HepG2 (cell line): ENCODE results near the gene OTOG. TPM values are rescaled to one million over a fixed set of nuclear protein-coding genes. Genes with fewer than 3 reads are reported as not detected.

Source experiments
- ATAC-seq: fragments of 200-7000 bp; cut with Tn5 transposase; 3 replicates; pipeline ENCODE4 v1.9.1; 2020; ENCODE audit warnings: mild to moderate bottlenecking, moderate library complexity
- BruUV-seq: library from RNA; stranded (reverse); fragments of 400-500 nt; replicated peaks from 2 replicates; lab custom pipeline; 2021; lab: Mats Ljungman, UMichigan
- CTCF ChIA-PET: fragments of 300-600 bp; formaldehyde crosslinking; extraction: SDS; loops from one replicate; lab custom pipeline; 2021; ENCODE audit warnings: low total read pairs, inconsistent platforms, low intra/inter-chr PET ratio; lab: Yijun Ruan, JAX
- POLR2A ChIA-PET: fragments of 350-600 bp; sonication (Branson Sonifier 250); formaldehyde crosslinking; loops from one replicate; lab custom pipeline; 2020; ENCODE audit warnings: antibody characterized with exemption, inconsistent platforms; lab: Yijun Ruan, JAX
- DNase-seq: peaks from one replicate; pipeline ENCODE4 v3.0.0-alpha.2; 2015; ENCODE audit warnings: low spot score
- FAIRE-seq: peaks from 3 replicates; lab custom pipeline; 2011; peaks lifted over from hg19 to GRCh38; lab: Jason Lieb, UNC
- H2AFZ ChIP-seq: one replicate; pipeline ENCODE4 v1.6.1; 2011; ENCODE audit warnings: low read length, inconsistent platforms
- H3K27ac ChIP-seq: fragments of 300-600 bp; 3 replicates; pipeline ENCODE4 v1.8.0; 2011; ENCODE audit warnings: mixed run types, mild to moderate bottlenecking, mixed read lengths, low read length, inconsistent platforms; ENCODE audit not compliant: insufficient read depth; ENCODE audit errors: extremely low read length
- H3K27me3 ChIP-seq, 2 experiments: fragments of 200-600 bp in 1 of 2; 2 replicates in 1 of 2; 3 replicates in 1 of 2; pipeline versions ENCODE4 v1.6.0 to v1.8.0; 2011; ENCODE audit warnings: low read length in 2 of 2, mild to moderate bottlenecking in 2 of 2, moderate library complexity in 2 of 2, inconsistent platforms in 1 of 2; ENCODE audit not compliant: insufficient read depth in 2 of 2, control insufficient read depth in 1 of 2
- H3K36me3 ChIP-seq, 2 experiments: fragments of 200-600 bp in 1 of 2; replicated peaks in 1 of 2; 2 replicates in 1 of 2; 3 replicates in 1 of 2; pipeline versions ENCODE4 v1.5.1 to v1.8.0; 2011; ENCODE audit warnings: low read length in 2 of 2, inconsistent platforms in 1 of 2; ENCODE audit not compliant: insufficient read depth in 2 of 2, control insufficient read depth in 1 of 2
- H3K4me1 ChIP-seq: 2 replicates; pipeline ENCODE4 v1.5.1; 2012; ENCODE audit warnings: low read length, inconsistent platforms; ENCODE audit not compliant: insufficient read depth
- H3K4me2 ChIP-seq: 2 replicates; pipeline ENCODE4 v1.6.0; 2011; ENCODE audit warnings: low read depth, low read length, inconsistent platforms
- H3K4me3 ChIP-seq, 3 experiments: fragments of 200-600 bp in 1 of 3; sonication (generic), shearing (Covaris generic) in 1 of 3; replicated peaks in 1 of 3; 2 replicates each; pipeline ENCODE4 v1.5.1; 2011 to 2016; ENCODE audit warnings: low read length in 3 of 3, inconsistent platforms in 2 of 3, low read depth in 2 of 3, mild to moderate bottlenecking in 2 of 3, control low read depth in 1 of 3, mixed read lengths in 1 of 3; ENCODE audit not compliant: insufficient read depth in 1 of 3
- H3K79me2 ChIP-seq: one replicate; pipeline ENCODE4 v1.6.1; 2011; ENCODE audit warnings: low read length, inconsistent platforms; ENCODE audit not compliant: insufficient read depth
- H3K9ac ChIP-seq: 2 replicates; pipeline ENCODE4 v1.6.0; 2011; ENCODE audit warnings: mild to moderate bottlenecking, low read depth, low read length, inconsistent platforms; ENCODE audit not compliant: insufficient read depth
- H3K9me3 ChIP-seq: 2 replicates; pipeline ENCODE4 v1.5.1; 2012; ENCODE audit warnings: mild to moderate bottlenecking, low read length
- H4K20me1 ChIP-seq: 2 replicates; pipeline ENCODE4 v1.6.0; 2011; ENCODE audit warnings: inconsistent platforms, mild to moderate bottlenecking, low read length, moderate library complexity; ENCODE audit not compliant: insufficient read depth
- AKAP8 ChIP-seq: sonication (generic); formaldehyde crosslinking; IDR thresholded peaks from 2 replicates; pipeline ENCODE4 v1.5.1; 2020; ENCODE audit warnings: mild to moderate bottlenecking, missing genetic modification reagents
- EZH2 ChIP-seq: conservative IDR thresholded peaks from 2 replicates; pipeline ENCODE4 v1.6.1; 2012; ENCODE audit warnings: mild to moderate bottlenecking, low read depth, low read length, moderate library complexity
- FOXP1 ChIP-seq, 2 experiments: fragments of 450-650 bp in 1 of 2; IDR thresholded peaks; 2 replicates each; pipeline ENCODE4 v1.6.1; 2017 to 2018; ENCODE audit warnings: antibody characterized with exemption in 1 of 2
- ISX ChIP-seq: sonication (generic); formaldehyde crosslinking; conservative IDR thresholded peaks from 2 replicates; pipeline ENCODE4 v1.5.0; 2020; ENCODE audit warnings: missing genetic modification reagents
- KMT2A ChIP-seq: sonication (generic); formaldehyde crosslinking; IDR thresholded peaks from 2 replicates; pipeline ENCODE4 v1.4.0; 2020; ENCODE audit warnings: missing genetic modification reagents
- MED1 ChIP-seq: sonication (generic); formaldehyde crosslinking; IDR thresholded peaks from 2 replicates; pipeline ENCODE4 v1.4.0; 2020; ENCODE audit warnings: missing genetic modification reagents
- NKX3-1 ChIP-seq: sonication (generic); formaldehyde crosslinking; IDR thresholded peaks from 2 replicates; pipeline ENCODE4 v1.5.0; 2020; ENCODE audit warnings: missing genetic modification reagents
- SAFB2 ChIP-seq: sonication (generic); formaldehyde crosslinking; IDR thresholded peaks from 2 replicates; pipeline ENCODE4 v1.5.1; 2020; ENCODE audit warnings: missing genetic modification reagents, low read depth, mild to moderate bottlenecking, borderline replicate concordance
- SMARCE1 ChIP-seq: fragments of 450-650 bp; IDR thresholded peaks from 2 replicates; pipeline ENCODE4 v1.6.1; 2017; ENCODE audit warnings: borderline replicate concordance
- SP1 ChIP-seq, 2 experiments: fragments of 450-650 bp in 1 of 2; sonication (generic) in 1 of 2; formaldehyde crosslinking in 1 of 2; IDR thresholded peaks; 2 replicates each; pipeline versions ENCODE4 v1.4.0 to v1.6.1; 2016 to 2020; ENCODE audit warnings: missing genetic modification reagents in 1 of 2
- SP2 ChIP-seq: sonication (generic); formaldehyde crosslinking; IDR thresholded peaks from 2 replicates; pipeline ENCODE4 v1.5.1; 2020; ENCODE audit warnings: mild to moderate bottlenecking, missing genetic modification reagents
- TOPORS ChIP-seq: sonication (generic); formaldehyde crosslinking; IDR thresholded peaks from 2 replicates; pipeline ENCODE4 v1.8.0; 2023; ENCODE audit warnings: mild to moderate bottlenecking, missing genetic modification reagents
- ZC3H13 ChIP-seq: sonication (generic); formaldehyde crosslinking; IDR thresholded peaks from 2 replicates; pipeline ENCODE4 v1.8.1; 2023; ENCODE audit warnings: mild to moderate bottlenecking, missing genetic modification reagents, moderate library complexity
- ZFP36L2 ChIP-seq: sonication (generic); formaldehyde crosslinking; IDR thresholded peaks from 2 replicates; pipeline ENCODE4 v1.4.0; 2020; ENCODE audit warnings: missing genetic modification reagents
- ZFY ChIP-seq: sonication (generic); formaldehyde crosslinking; IDR thresholded peaks from 2 replicates; pipeline ENCODE4 v1.4.0; 2020; ENCODE audit warnings: missing genetic modification reagents
- ZNF430 ChIP-seq: sonication (generic); formaldehyde crosslinking; IDR thresholded peaks from 2 replicates; pipeline ENCODE4 v1.9.0; 2021; ENCODE audit warnings: mild to moderate bottlenecking, missing genetic modification reagents
- ZNF737 ChIP-seq: sonication (generic); formaldehyde crosslinking; IDR thresholded peaks from 2 replicates; pipeline ENCODE4 v1.5.0; 2020; ENCODE audit warnings: missing genetic modification reagents, mild to moderate bottlenecking, borderline replicate concordance
- ZNF772 ChIP-seq: sonication (generic); formaldehyde crosslinking; IDR thresholded peaks from 2 replicates; pipeline ENCODE4 v1.5.0; 2020; ENCODE audit warnings: mild to moderate bottlenecking, missing genetic modification reagents
- WGBS: methylation state at CpG from one replicate; pipeline ENCODE4 v1.1.6; 2017; ENCODE audit warnings: low lambda C conversion rate; 5-methylcytosine and 5-hydroxymethylcytosine counted together
- in situ Hi-C: cut with HindIII; loops from 2 replicates; pipeline ENCODE4 v1.10.0; 2017; ENCODE audit warnings: low pct_unique_long_range_greater_than_20kb; ENCODE audit not compliant: extremely low pct_ligation_motif_present
- intact Hi-C: fragments of 100-400 bp; cut with micrococcal nuclease; formaldehyde crosslinking; loops from one replicate; pipeline ENCODE4 v1.10.0; 2022; ENCODE audit not compliant: unreplicated experiment
- polyA plus RNA-seq, 8 experiments: library from polyadenylated mRNA; depleted of rRNA in 3 of 8; stranded (reverse) in 7 of 8; unstranded in 1 of 8; fragments of >200 nt; fragmentation: Illumina TruSeq in 4 of 8; extraction: Trizol in 4 of 8; gene quantifications; 2 replicates each; pipeline versions ENCODE4 v1.2.1 to v1.2.3, GENCODE V29; 2011 to 2016; ENCODE audit warnings: low read depth in 4 of 8, missing spikeins in 1 of 8, mixed read lengths in 1 of 8; ENCODE audit not compliant: insufficient read depth in 1 of 8
- total RNA-seq, 5 experiments: library from RNA; depleted of rRNA; stranded (reverse); fragments of >200 nt; fragmentation: Illumina TruSeq; extraction: Trizol; gene quantifications; 2 replicates each; pipeline ENCODE4 v1.2.3, GENCODE V29; 2016; ENCODE audit warnings: low read depth in 1 of 5
- TF ChIP-seq, protein P1 (sequence below): sonication (generic); formaldehyde crosslinking; IDR thresholded peaks from 2 replicates; pipeline ENCODE4 v1.5.1; 2020; ENCODE audit warnings: mild to moderate bottlenecking, missing genetic modification reagents, borderline replicate concordance
- TF ChIP-seq, protein P2 (sequence below): sonication (generic); formaldehyde crosslinking; IDR thresholded peaks from 2 replicates; pipeline ENCODE4 v1.8.1; 2023; ENCODE audit warnings: missing genetic modification reagents, mild to moderate bottlenecking, borderline replicate concordance

OTOG gene
- total and polyA plus RNA-seq, 2 of the 13 experiments (the other 11 are each of a cell fraction or from before 2014, with no cell fraction given), result not detected

DNA sequence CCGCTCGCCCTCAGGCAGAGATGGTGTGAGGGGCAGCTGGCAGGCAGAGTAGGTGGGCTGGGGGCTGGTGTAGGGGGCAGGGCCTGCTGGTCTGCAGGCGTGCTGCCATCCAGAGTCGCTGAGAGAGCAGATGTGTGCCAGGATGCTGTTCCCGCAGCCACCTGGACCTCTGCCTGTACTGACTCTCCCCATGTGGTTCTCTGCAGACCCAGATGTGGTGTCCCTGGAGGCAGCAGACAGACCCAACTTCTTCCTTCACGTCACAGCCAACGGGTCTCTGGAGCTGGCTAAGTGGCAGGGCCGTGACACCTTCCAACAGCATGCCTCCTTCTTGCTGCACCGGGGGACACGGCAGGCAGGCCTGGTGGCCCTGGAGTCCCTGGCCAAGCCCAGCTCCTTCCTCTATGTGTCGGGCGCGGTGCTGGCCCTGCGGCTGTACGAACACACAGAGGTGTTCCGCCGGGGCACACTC is 58.6 kb downstream of the OTOG start:
- H4K20me1 ChIP-seq, result no peaks in the 10 kb centered on the region
- DNase-seq, result no peak
- ChIA-PET POLR2A (no interaction called here), CTCF (no interaction called here)
- no TSS peak for BruUV-seq
- WGBS, result 69% methylated on average over 6 of the region's 17 CpGs
- H3K9ac ChIP-seq, result no peak overlapping the region
- no peak overlapping the region for H2AFZ ChIP-seq
- no peak overlapping the region for H3K27ac ChIP-seq
- no peaks in the 10 kb centered on the region for H3K36me3 ChIP-seq
- FAIRE-seq, result no peak
- H3K9me3 ChIP-seq, result no peaks in the 10 kb centered on the region
- no peak overlapping the region for H3K4me2 ChIP-seq
- in situ Hi-C loops (loop anchor here (10.0 kb wide), 1 partner anchor 369 kb away; no protein-coding TSS in a partner anchor), intact Hi-C loops (no loop called here)
- no peaks in the 10 kb centered on the region for H3K79me2 ChIP-seq
- H3K27me3 ChIP-seq, result peaks cover 4 to 21% of the 10 kb centered on the region in 2 experiments; a peak in 4 of 5 replicates
- TF ChIP-seq TOPORS, result no peak
- TF ChIP-seq ZNF430 (CRISPR knock-in tag), result no peak
- TF ChIP-seq, protein P1, sequence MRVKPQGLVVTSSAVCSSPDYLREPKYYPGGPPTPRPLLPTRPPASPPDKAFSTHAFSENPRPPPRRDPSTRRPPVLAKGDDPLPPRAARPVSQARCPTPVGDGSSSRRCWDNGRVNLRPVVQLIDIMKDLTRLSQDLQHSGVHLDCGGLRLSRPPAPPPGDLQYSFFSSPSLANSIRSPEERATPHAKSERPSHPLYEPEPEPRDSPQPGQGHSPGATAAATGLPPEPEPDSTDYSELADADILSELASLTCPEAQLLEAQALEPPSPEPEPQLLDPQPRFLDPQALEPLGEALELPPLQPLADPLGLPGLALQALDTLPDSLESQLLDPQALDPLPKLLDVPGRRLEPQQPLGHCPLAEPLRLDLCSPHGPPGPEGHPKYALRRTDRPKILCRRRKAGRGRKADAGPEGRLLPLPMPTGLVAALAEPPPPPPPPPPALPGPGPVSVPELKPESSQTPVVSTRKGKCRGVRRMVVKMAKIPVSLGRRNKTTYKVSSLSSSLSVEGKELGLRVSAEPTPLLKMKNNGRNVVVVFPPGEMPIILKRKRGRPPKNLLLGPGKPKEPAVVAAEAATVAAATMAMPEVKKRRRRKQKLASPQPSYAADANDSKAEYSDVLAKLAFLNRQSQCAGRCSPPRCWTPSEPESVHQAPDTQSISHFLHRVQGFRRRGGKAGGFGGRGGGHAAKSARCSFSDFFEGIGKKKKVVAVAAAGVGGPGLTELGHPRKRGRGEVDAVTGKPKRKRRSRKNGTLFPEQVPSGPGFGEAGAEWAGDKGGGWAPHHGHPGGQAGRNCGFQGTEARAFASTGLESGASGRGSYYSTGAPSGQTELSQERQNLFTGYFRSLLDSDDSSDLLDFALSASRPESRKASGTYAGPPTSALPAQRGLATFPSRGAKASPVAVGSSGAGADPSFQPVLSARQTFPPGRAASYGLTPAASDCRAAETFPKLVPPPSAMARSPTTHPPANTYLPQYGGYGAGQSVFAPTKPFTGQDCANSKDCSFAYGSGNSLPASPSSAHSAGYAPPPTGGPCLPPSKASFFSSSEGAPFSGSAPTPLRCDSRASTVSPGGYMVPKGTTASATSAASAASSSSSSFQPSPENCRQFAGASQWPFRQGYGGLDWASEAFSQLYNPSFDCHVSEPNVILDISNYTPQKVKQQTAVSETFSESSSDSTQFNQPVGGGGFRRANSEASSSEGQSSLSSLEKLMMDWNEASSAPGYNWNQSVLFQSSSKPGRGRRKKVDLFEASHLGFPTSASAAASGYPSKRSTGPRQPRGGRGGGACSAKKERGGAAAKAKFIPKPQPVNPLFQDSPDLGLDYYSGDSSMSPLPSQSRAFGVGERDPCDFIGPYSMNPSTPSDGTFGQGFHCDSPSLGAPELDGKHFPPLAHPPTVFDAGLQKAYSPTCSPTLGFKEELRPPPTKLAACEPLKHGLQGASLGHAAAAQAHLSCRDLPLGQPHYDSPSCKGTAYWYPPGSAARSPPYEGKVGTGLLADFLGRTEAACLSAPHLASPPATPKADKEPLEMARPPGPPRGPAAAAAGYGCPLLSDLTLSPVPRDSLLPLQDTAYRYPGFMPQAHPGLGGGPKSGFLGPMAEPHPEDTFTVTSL, result no peak
- no peak for TF ChIP-seq SP1 (IDR thresholded peaks at IDR 0.05)
- no peak for TF ChIP-seq SP1 (CRISPR knock-in tag; IDR thresholded peaks at IDR 0.05)
- TF ChIP-seq ISX (CRISPR knock-in tag), result no peak
- no peak for TF ChIP-seq AKAP8 (CRISPR knock-in tag)
- no peak for TF ChIP-seq SAFB2 (CRISPR knock-in tag)
- TF ChIP-seq ZFY (CRISPR knock-in tag), result no peak
- no peak for TF ChIP-seq ZFP36L2 (CRISPR knock-in tag)
- no peak for TF ChIP-seq ZNF737 (CRISPR knock-in tag)
- no peak for TF ChIP-seq EZH2
- no peak for TF ChIP-seq SP2
- TF ChIP-seq FOXP1 (IDR thresholded peaks at IDR 0.05), result no peak
- no peak for TF ChIP-seq FOXP1 (CRISPR knock-in tag; IDR thresholded peaks at IDR 0.05)
- TF ChIP-seq SMARCE1, result no peak
- TF ChIP-seq KMT2A (CRISPR knock-in tag), result no peak
- TF ChIP-seq ZNF772, result no peak
- TF ChIP-seq ZC3H13, result no peak
- TF ChIP-seq, protein P2, sequence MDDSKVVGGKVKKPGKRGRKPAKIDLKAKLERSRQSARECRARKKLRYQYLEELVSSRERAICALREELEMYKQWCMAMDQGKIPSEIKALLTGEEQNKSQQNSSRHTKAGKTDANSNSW (CRISPR knock-in tag), result no peak
- no peak for TF ChIP-seq NKX3-1 (CRISPR knock-in tag)
- TF ChIP-seq MED1, result no peak
- H3K4me3 ChIP-seq, result no peak overlapping the region
- no peak for ATAC-seq
- no peaks in the 10 kb centered on the region for H3K4me1 ChIP-seq
